Measurements from ENCODE around the gene SPOCK1.

Gene SPOCK1

DNA sequence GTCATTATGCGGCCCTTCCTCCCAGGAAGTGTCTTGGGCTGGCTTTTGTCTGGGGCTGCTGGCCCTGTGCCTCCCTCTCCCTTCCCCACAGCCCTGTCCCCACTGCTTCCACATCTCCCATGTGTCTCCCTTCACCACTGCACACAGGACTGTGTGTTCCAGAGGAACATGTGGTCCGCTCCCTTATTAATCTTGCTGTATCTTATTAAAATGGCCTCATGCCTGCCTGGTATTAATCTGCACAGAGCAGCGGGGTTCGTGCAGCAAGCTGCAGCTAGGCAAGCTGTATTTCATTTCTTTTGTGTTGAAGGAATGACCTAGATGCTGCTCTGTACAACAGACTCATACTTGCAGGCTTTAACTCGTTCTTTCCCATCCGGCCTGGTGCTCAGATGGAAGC lies 130.5 kb downstream of the SPOCK1 start:
- no peak overlapping the region for H3K27ac ChIP-seq (ENCODE audit: low read length)
- H3K9me3 ChIP-seq (ENCODE audit: insufficient read depth, low read depth, low read length): no peaks in the 10 kb centered on the region
- no peaks in the 10 kb centered on the region for H3K27me3 ChIP-seq (ENCODE audit: insufficient read depth, low read length)
- no peaks in the 10 kb centered on the region for H3K4me1 ChIP-seq (ENCODE audit: insufficient read depth, low read length)
- H3K9ac ChIP-seq (ENCODE audit: low read depth, low read length): no peak overlapping the region
- no peaks in the 10 kb centered on the region for H3K36me3 ChIP-seq (ENCODE audit: insufficient read depth, low read depth, low read length)
- no peak overlapping the region for H3K4me3 ChIP-seq (ENCODE audit: low read length)

DNA sequence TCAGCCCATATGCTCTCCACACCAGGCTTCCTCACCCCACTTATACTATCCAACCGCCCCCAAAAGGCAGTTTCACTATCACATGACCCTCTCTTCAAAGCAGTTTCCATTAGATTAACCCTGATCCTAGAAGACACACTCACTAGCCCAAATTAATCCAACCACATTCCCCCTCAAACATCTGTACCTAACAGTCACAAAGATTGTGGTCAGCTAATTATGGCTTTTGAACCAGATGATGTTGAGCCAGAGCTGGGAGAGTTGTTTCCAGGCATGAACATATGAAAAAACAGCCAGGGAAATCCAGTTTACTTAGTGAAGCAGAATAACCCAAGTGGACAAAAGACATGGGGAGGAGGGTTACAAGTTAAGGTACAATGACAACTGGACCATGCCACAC lies 131.2 kb downstream of the SPOCK1 start:
- Histone ChIP-seq H3K36me3 (ENCODE audit: insufficient read depth, low read depth, low read length) (no peaks in the 10 kb centered on the region), H3K9ac (ENCODE audit: low read depth, low read length) (no peak overlapping the region), H3K27ac (ENCODE audit: low read length) (no peak overlapping the region), H3K27me3 (ENCODE audit: insufficient read depth, low read length) (no peaks in the 10 kb centered on the region), H3K9me3 (ENCODE audit: insufficient read depth, low read depth, low read length) (no peaks in the 10 kb centered on the region), H3K4me1 (ENCODE audit: insufficient read depth, low read length) (no peaks in the 10 kb centered on the region), H3K4me3 (ENCODE audit: low read length) (no peak overlapping the region)

DNA sequence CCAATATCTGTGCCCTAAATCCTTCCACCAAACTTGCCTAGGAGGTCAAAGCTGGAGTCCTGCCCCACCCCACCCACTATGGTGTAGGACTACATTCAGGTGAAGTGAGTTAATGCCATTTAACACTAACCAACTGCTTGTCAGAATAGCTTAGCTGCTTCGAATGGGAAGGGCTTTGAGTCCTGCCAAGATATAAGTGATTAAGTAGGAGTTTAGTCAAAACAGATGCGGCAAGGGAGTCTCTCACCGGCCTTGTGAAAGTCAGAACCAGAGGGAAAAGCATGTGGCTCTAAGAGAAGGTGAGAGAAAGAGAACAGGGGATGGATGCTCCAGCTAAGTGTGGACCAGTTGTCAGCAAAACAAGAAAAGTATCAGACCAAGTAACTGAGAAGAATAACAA lies 132.6 kb downstream of the SPOCK1 start:
- no peak overlapping the region for H3K9ac ChIP-seq (ENCODE audit: low read depth, low read length)
- no peaks in the 10 kb centered on the region for H3K9me3 ChIP-seq (ENCODE audit: insufficient read depth, low read depth, low read length)
- no peaks in the 10 kb centered on the region for H3K4me1 ChIP-seq (ENCODE audit: insufficient read depth, low read length)
- no peak overlapping the region for H3K4me3 ChIP-seq (ENCODE audit: low read length)
- H3K27ac ChIP-seq (ENCODE audit: low read length): no peak overlapping the region
- H3K36me3 ChIP-seq (ENCODE audit: insufficient read depth, low read depth, low read length): no peaks in the 10 kb centered on the region
- H3K27me3 ChIP-seq (ENCODE audit: insufficient read depth, low read length): no peaks in the 10 kb centered on the region

DNA sequence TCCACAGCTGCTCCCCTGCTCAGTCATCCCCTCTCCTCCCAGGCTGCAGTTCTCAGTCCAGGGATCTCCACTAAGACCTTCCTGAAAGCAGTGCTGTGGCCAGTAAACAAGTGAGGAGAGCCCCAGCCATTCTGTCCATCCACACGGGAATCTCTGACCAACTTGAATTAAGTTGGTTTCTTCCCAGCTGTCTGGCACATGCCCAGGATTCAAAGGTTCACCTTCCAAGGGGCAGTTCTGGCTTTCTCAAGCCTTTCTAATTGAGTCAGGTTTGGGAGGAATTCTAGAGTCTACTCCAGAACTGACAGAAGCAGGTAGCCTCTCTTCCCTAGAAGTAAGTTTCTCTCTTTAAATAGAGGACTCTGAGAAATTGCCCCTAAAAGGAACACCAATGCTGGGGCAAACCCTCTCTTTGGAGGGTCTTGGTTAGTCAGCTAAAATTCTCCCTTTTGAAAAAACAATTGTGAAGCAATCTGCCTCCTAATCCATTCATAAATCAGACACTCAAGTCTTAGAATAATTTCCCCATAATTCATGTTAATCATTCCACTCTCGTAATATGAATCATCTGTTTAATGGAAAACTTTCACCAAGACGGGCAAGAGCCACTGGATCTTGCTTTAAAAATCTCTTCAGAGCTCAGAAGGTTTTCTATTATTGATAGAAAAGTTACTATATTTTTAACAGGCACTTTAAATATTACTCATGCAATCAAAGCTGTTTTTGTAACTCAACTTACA lies 133.8 kb downstream of the SPOCK1 start:
- Histone ChIP-seq H3K36me3 (ENCODE audit: insufficient read depth, low read depth, low read length) (no peaks in the 10 kb centered on the region), H3K27ac (ENCODE audit: low read length) (no peak overlapping the region), H3K27me3 (ENCODE audit: insufficient read depth, low read length) (no peaks in the 10 kb centered on the region), H3K9me3 (ENCODE audit: insufficient read depth, low read depth, low read length) (no peaks in the 10 kb centered on the region), H3K4me1 (ENCODE audit: insufficient read depth, low read length) (no peaks in the 10 kb centered on the region), H3K9ac (ENCODE audit: low read depth, low read length) (no peak overlapping the region), H3K4me3 (ENCODE audit: low read length) (no peak overlapping the region)

DNA sequence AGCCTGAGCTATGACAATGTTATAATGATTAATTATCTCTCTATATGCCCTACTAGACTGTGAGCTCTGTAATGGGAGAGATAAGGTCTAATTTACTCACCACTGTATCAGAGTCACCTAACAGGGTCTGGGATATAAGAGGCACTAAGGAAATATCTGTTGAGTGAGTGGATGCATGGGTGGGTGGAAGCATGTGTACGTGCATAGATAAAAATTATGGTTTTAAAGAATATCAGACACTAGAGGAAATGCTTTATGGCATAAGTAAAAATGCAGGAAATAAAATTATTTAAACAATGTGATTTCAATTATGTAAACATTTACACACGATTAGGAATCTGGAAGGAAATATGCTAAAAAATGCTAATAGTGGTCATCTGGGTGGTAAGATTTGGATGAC lies 137.8 kb downstream of the SPOCK1 start:
- Histone ChIP-seq H3K9me3 (ENCODE audit: insufficient read depth, low read depth, low read length) (no peaks in the 10 kb centered on the region), H3K4me1 (ENCODE audit: insufficient read depth, low read length) (no peaks in the 10 kb centered on the region; the same call in 1 of the 2 replicates), H3K9ac (ENCODE audit: low read depth, low read length) (no peak overlapping the region), H3K27ac (ENCODE audit: low read length) (no peak overlapping the region), H3K4me3 (ENCODE audit: low read length) (no peak overlapping the region), H3K27me3 (ENCODE audit: insufficient read depth, low read length) (no peaks in the 10 kb centered on the region), H3K36me3 (ENCODE audit: insufficient read depth, low read depth, low read length) (no peaks in the 10 kb centered on the region)

DNA sequence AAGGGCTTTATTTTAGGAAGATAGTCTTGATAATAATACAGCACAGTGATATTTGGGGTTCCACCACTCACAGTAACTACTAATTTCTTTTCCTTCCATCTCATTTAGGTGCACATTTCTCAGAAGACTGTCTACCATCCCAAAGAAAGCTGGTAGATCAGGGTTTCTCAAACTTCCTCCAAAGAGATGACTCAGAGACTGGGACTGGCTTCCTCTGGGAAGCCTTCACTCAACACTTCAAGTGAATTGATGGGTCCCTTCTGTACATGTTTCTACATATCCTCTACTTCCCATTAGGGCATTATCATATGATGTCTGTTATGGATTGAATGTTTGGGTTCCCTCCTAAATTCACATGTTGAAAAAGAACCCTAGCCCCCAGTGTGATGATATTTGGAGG lies 138.5 kb downstream of the SPOCK1 start:
- H3K4me3 ChIP-seq (ENCODE audit: low read length): no peak overlapping the region
- no peaks in the 10 kb centered on the region for H3K27me3 ChIP-seq (ENCODE audit: insufficient read depth, low read length)
- no peak overlapping the region for H3K9ac ChIP-seq (ENCODE audit: low read depth, low read length)
- no peaks in the 10 kb centered on the region for H3K36me3 ChIP-seq (ENCODE audit: insufficient read depth, low read depth, low read length)
- H3K4me1 ChIP-seq (ENCODE audit: insufficient read depth, low read length): no peaks in the 10 kb centered on the region; the same call in 1 of the 2 replicates
- H3K9me3 ChIP-seq (ENCODE audit: insufficient read depth, low read depth, low read length): no peaks in the 10 kb centered on the region
- no peak overlapping the region for H3K27ac ChIP-seq (ENCODE audit: low read length)

DNA sequence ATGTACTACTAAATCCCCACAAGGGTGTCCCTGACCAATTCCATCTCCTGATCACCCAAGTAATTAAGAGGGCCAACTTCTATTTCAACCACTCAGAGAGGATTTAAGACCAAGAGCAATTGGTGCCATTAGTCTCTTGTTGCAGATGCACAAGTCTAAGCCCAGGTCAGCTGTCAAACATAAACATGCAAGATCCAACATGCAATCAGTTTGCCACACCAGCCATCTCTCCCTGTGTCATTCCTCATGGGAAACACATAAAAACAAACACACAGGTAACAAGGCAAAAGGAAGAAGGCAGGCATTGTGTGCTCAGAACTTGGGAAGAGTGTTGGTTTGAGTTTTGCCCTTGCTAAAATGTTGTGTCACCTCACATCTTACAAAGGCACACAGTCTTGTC lies 139.2 kb downstream of the SPOCK1 start:
- Histone ChIP-seq H3K27ac (ENCODE audit: low read length) (no peak overlapping the region), H3K4me1 (ENCODE audit: insufficient read depth, low read length) (no peaks in the 10 kb centered on the region; the same call in 1 of the 2 replicates), H3K36me3 (ENCODE audit: insufficient read depth, low read depth, low read length) (no peaks in the 10 kb centered on the region), H3K4me3 (ENCODE audit: low read length) (no peak overlapping the region), H3K9ac (ENCODE audit: low read depth, low read length) (no peak overlapping the region), H3K9me3 (ENCODE audit: insufficient read depth, low read depth, low read length) (no peaks in the 10 kb centered on the region), H3K27me3 (ENCODE audit: insufficient read depth, low read length) (no peaks in the 10 kb centered on the region)

DNA sequence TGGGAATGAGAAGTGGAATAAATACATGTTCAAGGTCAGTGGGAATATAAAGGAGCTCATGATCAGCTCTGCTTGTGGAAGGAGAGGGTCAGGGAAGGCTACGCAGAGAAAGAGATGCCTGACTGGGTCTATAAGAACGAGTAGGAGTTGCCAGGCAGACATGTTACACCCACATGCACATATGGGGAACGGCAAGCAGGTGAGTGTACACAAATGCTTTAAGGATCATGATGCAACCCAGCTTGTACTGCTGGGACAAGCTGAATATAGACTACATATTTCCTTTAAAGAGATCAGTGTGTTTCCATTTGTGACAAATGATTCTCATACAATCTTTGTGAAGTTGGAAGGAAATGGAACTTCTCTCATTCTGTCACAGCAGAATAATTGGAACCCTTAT lies 141.7 kb downstream of the SPOCK1 start:
- no peaks in the 10 kb centered on the region; the same call in 1 of the 2 replicates for H3K4me1 ChIP-seq (ENCODE audit: insufficient read depth, low read length)
- H3K9ac ChIP-seq (ENCODE audit: low read depth, low read length): no peak overlapping the region
- no peaks in the 10 kb centered on the region for H3K27me3 ChIP-seq (ENCODE audit: insufficient read depth, low read length)
- no peaks in the 10 kb centered on the region for H3K9me3 ChIP-seq (ENCODE audit: insufficient read depth, low read depth, low read length)
- H3K36me3 ChIP-seq (ENCODE audit: insufficient read depth, low read depth, low read length): no peaks in the 10 kb centered on the region
- H3K4me3 ChIP-seq (ENCODE audit: low read length): no peak overlapping the region
- no peak overlapping the region for H3K27ac ChIP-seq (ENCODE audit: low read length)

DNA sequence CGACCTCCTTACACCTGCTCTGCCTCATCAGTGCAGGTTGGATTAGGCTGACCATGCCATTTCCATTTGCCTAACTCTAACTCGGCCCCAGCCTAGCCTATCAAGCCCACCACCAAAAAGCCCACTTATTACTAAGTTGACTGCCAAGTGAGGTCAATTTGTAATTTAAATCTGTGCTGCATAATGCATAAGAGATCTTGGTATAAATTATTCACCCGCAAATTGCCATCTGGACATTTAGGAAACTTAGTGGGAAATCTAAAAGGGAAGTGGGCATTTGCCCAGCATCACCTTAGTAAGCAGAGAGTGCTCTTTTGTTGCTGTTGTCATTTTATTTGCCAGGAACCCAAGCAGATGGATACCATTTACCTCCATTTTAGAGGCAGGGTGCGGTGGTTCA lies 143.0 kb downstream of the SPOCK1 start:
- no peak overlapping the region for H3K9ac ChIP-seq (ENCODE audit: low read depth, low read length)
- H3K27ac ChIP-seq (ENCODE audit: low read length): no peak overlapping the region
- no peaks in the 10 kb centered on the region for H3K9me3 ChIP-seq (ENCODE audit: insufficient read depth, low read depth, low read length)
- H3K4me3 ChIP-seq (ENCODE audit: low read length): no peak overlapping the region
- H3K36me3 ChIP-seq (ENCODE audit: insufficient read depth, low read depth, low read length): no peaks in the 10 kb centered on the region
- H3K4me1 ChIP-seq (ENCODE audit: insufficient read depth, low read length): no peaks in the 10 kb centered on the region; the same call in 1 of the 2 replicates
- H3K27me3 ChIP-seq (ENCODE audit: insufficient read depth, low read length): no peaks in the 10 kb centered on the region

DNA sequence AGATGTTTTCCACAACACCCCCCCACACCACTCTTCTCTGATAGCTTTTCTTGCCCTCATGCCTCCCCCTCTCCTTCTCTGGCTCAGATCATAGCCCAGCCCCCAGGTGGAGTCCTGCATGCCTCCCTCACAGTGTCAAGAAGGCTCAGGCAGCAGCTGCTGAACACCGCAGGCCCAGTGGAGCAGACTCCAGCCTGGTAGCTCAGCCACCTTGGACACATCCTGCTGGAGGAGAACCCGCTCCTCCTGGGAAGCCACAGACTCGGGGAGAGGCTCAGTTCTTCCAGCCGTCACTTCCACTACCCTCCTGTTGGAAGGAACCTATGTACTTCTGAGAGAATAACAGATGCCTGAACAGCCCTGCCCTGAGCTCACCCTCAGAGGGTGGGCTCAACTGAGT lies 143.4 kb downstream of the SPOCK1 start:
- no peaks in the 10 kb centered on the region for H3K27me3 ChIP-seq (ENCODE audit: insufficient read depth, low read length)
- no peaks in the 10 kb centered on the region for H3K36me3 ChIP-seq (ENCODE audit: insufficient read depth, low read depth, low read length)
- H3K9me3 ChIP-seq (ENCODE audit: insufficient read depth, low read depth, low read length): no peaks in the 10 kb centered on the region
- H3K4me3 ChIP-seq (ENCODE audit: low read length): no peak overlapping the region
- no peaks in the 10 kb centered on the region; the same call in 1 of the 2 replicates for H3K4me1 ChIP-seq (ENCODE audit: insufficient read depth, low read length)
- no peak overlapping the region for H3K9ac ChIP-seq (ENCODE audit: low read depth, low read length)
- H3K27ac ChIP-seq (ENCODE audit: low read length): no peak overlapping the region

DNA sequence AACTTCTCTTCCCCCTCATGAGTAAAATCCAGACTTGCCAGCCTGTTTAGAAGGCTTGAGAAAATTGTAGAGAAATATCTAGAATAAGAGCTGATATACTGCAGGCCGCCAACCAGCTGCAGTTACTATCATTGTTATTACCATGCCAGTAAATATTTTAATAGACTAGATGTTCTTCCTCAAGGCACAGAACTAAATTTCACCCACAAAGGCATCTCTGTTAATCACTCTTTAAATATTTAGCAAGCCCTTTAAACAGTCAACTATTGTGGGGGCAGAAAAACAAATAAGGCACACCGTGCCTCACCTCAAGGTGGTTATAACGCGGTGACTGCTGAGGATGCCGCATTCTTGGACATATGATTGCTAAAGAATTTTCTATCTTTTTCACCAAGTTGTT lies 147.0 kb downstream of the SPOCK1 start:
- Histone ChIP-seq H3K4me1 (ENCODE audit: insufficient read depth, low read length) (no peaks in the 10 kb centered on the region), H3K27ac (ENCODE audit: low read length) (no peak overlapping the region), H3K9me3 (ENCODE audit: insufficient read depth, low read depth, low read length) (no peaks in the 10 kb centered on the region), H3K36me3 (ENCODE audit: insufficient read depth, low read depth, low read length) (no peaks in the 10 kb centered on the region), H3K27me3 (ENCODE audit: insufficient read depth, low read length) (no peaks in the 10 kb centered on the region), H3K9ac (ENCODE audit: low read depth, low read length) (no peak overlapping the region), H3K4me3 (ENCODE audit: low read length) (no peak overlapping the region)

DNA sequence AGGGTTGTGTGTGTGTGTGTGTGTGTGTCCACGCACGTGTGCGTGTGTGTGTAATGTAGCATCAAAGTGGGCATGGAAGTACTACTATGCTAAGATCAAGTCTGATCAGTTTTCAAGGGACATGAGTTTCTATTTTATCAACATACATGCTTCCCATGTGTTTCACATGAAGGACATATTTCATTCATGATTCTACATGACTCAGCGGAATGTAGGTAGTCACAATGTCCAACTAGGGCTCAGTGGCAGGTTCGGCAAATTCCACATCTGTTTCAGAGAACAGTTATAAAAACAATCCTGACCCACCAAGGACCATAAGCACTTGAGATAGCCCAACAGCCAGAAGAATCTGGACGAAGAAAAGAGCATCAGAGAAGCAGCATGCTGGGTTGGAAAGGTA lies 148.3 kb downstream of the SPOCK1 start:
- Histone ChIP-seq H3K9ac (ENCODE audit: low read depth, low read length) (no peak overlapping the region), H3K36me3 (ENCODE audit: insufficient read depth, low read depth, low read length) (no peaks in the 10 kb centered on the region), H3K4me1 (ENCODE audit: insufficient read depth, low read length) (no peaks in the 10 kb centered on the region; the same call in 1 of the 2 replicates), H3K4me3 (ENCODE audit: low read length) (no peak overlapping the region), H3K27me3 (ENCODE audit: insufficient read depth, low read length) (no peaks in the 10 kb centered on the region), H3K27ac (ENCODE audit: low read length) (no peak overlapping the region), H3K9me3 (ENCODE audit: insufficient read depth, low read depth, low read length) (no peaks in the 10 kb centered on the region)

Measured in iPS-20b (cell line).